GM19240 (cell line): Measurements from ENCODE around the gene IFTAP.
"Not testable (repeated sequence)": the region's sequence is repeated elsewhere in the genome, so short reads cannot be mapped to it uniquely, and the experiment has no call there.

ENCODE experiments used
- DNase-seq: peaks from one replicate; pipeline ENCODE4 v3.0.0; 2011; ENCODE audit warnings: low spot score; ENCODE audit not compliant: insufficient read length

Gene IFTAP

GRCh38 chr11:36594316-36594989 lies at the start of gene IFTAP:
Gene IFTAP (plus strand): TSS chr11:36594502. CDS start chr11:36610104, 15,602 bp downstream.
- DNase-seq = no peak

GRCh38 chr11:36550385-36551115 lies 43.8 kb upstream of the IFTAP start:
- DNase-seq = no peak

GRCh38 chr11:36557390-36557789 lies 36.9 kb upstream of the IFTAP start:
- not testable (repeated sequence) for DNase-seq

- no peak for DNase-seq
These were observed 36.3 kb upstream of the IFTAP start for GRCh38 chr11:36557991-36558390.

- no peak for DNase-seq
These were observed 35.5 kb upstream of the IFTAP start for GRCh38 chr11:36558571-36559413.

GRCh38 chr11:36564376-36565030 lies 29.8 kb upstream of the IFTAP start:
- DNase-seq = peak; percentile 8

GRCh38 chr11:36565031-36565610 lies 29.2 kb upstream of the IFTAP start:
- DNase-seq = no peak

GRCh38 chr11:36566407-36567053 lies 27.8 kb upstream of the IFTAP start:
- no peak for DNase-seq

- no peak for DNase-seq
These were observed 26.6 kb upstream of the IFTAP start, which contains the start of gene RAG1 for GRCh38 chr11:36567694-36568093. Gene RAG1 (plus strand): TSS chr11:36568007. CDS start chr11:36573305, 5,298 bp downstream.

GRCh38 chr11:36569095-36569494 lies 25.2 kb upstream of the IFTAP start:
- no peak for DNase-seq

- no peak for DNase-seq
These were observed 19.8 kb upstream of the IFTAP start for GRCh38 chr11:36574486-36574885.

- DNase-seq = no peak
These were observed 16.9 kb upstream of the IFTAP start for GRCh38 chr11:36577373-36577772.

- no peak for DNase-seq
These were observed 16.4 kb upstream of the IFTAP start for GRCh38 chr11:36577859-36578258.

- no peak for DNase-seq
These were observed 15.8 kb upstream of the IFTAP start for GRCh38 chr11:36578458-36578857.

GRCh38 chr11:36581536-36581935 lies 12.8 kb upstream of the IFTAP start:
- no peak for DNase-seq

- DNase-seq = no peak
These were observed 10.6 kb upstream of the IFTAP start for GRCh38 chr11:36583667-36584066.

- no peak for DNase-seq
These were observed 7.8 kb upstream of the IFTAP start for GRCh38 chr11:36586543-36586942.

GRCh38 chr11:36588099-36588498 lies 6.2 kb upstream of the IFTAP start:
- DNase-seq = no peak

- no peak for DNase-seq
These were observed 3.8 kb upstream of the IFTAP start for GRCh38 chr11:36590513-36590912.

GRCh38 chr11:36591433-36591832 lies 2.9 kb upstream of the IFTAP start:
- no peak for DNase-seq

GRCh38 chr11:36596880-36597279 lies 2.6 kb downstream of the IFTAP start:
- no peak for DNase-seq
